Activated CD8-positive, alpha-beta memory T cell treated with anti-CD3 and anti-CD28 coated beads for 4 hours (primary cell): Measurements from ENCODE around the gene CIDEA.

Experiments used
- DNase-seq, 2 donors: peaks; one replicate each; pipeline ENCODE4 v3.0.0-alpha.2; 2020; ENCODE audit warnings: low read depth in 2 of 2

Gene CIDEA

GRCh38 chr18:12301263-12302005 lies 47.3 kb downstream of the CIDEA start:
- no peak for DNase-seq

- no peak for DNase-seq
Observed at GRCh38 chr18:12302391-12303147, 48.4 kb downstream of the CIDEA start.

DNA sequence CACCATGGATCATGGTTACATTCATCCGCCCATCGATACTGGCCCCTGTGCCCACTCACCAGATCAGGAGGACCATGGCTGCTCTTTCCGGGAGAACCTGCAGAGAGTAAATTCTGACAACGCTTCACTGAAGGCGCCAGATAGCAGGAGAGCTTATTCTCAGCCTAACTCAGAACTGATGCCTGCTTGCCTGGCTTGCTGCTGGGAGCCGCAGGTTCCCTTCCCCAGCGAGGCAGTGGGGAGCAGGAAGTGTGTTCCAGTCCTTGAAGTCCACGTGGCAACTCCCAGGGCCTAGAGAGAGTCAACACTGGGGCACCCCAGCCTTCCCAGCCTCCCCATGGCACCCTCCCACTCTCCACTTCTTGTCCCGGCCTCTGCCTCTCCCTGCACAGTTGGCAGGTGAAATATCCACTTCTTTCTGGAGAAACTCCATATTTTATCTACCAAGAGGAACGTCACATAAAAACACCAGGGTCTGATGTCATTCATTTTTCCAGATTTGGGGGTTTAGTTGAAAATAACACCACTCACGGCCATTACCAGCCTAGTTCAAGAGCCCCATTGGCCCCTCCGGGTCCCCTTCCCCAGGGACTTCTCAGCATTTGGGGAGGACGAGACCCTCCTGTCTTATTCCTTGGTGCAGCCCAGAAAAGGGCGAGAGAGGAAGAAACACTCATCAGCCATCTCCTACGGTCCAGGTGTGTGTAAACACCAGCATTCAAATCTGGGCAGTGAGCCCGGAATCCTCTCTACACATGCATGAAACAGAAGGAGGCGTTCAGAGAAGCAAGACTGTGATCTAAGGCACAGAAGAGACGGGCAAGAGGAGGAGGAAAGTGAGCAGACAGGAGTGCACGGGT lies 50.4 kb downstream of the CIDEA start:
- no peak for DNase-seq

DNA sequence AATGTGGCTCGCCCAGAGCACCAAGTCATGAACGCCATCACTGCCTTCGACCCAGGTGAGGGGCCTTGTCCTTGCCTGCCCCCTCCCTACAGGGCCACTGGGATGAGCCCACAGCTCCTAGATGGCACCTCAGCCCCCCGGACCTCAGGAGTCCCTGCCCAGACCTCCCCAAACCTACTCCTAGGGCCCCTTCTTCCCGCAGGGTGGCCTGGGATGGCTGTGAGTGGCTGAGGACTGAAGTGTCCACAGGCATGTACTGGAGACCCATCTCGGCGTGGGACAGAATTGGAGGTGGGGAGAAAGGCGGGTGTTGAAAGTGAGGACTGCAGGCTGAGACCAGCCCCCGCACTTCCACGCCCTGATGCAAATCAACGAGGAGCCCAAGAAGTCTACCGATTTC lies 51.0 kb downstream of the CIDEA start:
- no peak for DNase-seq

GRCh38 chr18:12305930-12306629 lies 51.9 kb downstream of the CIDEA start:
- no peak for DNase-seq

GRCh38 chr18:12306752-12307700 lies 52.9 kb downstream of the CIDEA start:
- DNase-seq = no peak

GRCh38 chr18:12307701-12308385 lies 53.7 kb downstream of the CIDEA start, which contains the start of gene TUBB6:
TSS of gene TUBB6 (plus strand) at chr18:12308241. CDS start at chr18:12308293, 52 bp downstream.
- DNase-seq = no peak

- no peak for DNase-seq
Observed at GRCh38 chr18:12308386-12309100, 54.4 kb downstream of the CIDEA start.

- DNase-seq = no peak
Observed at GRCh38 chr18:12309683-12310198, 55.6 kb downstream of the CIDEA start.

DNA sequence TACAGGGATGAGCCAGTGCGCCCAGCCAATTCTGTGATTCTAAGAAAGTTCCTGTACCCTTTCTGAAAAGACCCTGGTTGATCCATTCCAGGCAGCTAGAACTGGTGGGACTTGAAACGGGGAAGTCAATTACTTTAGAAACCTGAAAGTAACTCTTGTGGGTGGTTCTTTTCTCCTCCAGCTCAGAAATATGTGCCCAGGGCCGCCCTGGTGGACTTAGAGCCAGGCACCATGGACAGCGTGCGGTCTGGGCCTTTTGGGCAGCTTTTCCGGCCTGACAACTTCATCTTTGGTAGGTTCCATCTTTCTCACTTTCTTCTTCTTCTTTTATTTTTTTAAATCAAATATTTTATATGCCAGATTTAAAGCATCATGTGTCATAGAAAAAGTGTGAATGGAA lies 56.6 kb downstream of the CIDEA start:
- DNase-seq = no peak

DNA sequence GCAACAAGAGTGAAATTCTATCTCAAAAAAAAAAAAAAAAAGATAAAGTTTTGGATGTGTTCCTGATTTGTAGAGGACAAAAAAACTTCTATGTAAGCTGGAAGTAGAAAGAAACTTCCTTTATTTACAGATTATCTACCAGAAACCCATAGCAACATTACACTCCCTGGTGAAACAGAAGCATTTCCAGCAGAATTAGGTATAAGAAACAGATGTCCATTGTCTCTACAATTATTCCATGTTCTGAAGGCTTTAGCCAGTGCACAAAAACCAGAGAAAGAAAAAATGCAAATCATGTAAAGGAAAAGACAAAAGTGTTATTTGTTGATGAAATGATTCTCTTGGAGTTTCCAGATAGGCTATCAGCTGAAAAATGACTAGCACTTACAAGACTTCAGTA lies 58.8 kb downstream of the CIDEA start:
- no peak for DNase-seq

DNA sequence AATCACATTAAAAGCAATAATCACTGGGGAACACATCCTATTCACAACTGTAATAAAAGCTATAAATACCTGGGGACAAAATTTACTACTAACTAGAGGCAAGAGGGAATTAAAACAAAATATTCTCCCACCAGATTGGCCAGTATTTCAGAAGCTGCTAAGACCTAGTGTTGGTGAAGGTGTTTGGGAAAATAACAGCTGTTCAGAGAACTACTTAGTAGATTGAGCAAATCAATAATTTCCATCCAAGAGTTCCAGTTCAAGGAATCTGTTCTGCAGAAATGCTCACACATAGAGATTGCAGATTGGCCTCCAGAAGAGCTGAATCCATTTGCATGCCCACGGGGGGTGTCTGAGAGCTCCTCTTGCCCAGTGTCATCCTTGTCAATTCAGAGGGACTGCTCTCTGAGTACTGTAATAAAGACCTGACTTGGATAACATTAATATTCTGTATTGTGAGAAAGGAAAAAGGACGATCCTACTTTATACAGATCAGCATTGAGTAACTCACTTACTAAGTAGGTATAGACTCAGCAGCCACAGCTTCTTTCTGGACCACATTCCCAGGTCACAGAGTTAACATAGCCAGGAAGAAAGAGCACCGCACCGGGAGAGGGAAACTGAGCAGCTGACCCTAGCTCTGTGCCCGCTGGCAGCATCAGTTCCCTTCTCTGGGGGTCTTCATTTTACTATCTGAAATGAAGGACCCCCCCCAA lies 59.5 kb downstream of the CIDEA start:
- DNase-seq = no peak

- no peak for DNase-seq
Observed at GRCh38 chr18:12314591-12315305, 60.6 kb downstream of the CIDEA start.

- no peak for DNase-seq
Observed at GRCh38 chr18:12315490-12315889, 61.3 kb downstream of the CIDEA start.

DNA sequence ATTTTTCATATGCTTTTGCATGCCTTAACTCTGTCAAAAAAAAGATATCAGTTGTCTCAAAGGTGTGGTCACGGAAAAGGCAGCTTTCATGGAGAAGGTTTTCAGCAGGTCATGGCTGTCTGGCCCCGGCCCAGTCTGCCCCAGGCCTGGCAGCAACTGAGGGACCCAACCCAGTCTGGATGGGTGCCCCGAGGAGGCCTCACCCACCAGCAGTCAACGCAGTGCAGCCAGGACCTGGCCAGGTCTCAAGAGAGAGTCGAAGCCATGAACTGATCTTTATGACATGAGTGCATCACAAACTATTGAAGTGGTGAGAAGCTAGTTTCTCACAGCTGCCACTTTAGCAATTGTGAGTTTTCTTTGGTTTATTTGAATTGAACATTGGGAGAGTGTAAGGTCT lies 61.8 kb downstream of the CIDEA start:
- DNase-seq = no peak

DNA sequence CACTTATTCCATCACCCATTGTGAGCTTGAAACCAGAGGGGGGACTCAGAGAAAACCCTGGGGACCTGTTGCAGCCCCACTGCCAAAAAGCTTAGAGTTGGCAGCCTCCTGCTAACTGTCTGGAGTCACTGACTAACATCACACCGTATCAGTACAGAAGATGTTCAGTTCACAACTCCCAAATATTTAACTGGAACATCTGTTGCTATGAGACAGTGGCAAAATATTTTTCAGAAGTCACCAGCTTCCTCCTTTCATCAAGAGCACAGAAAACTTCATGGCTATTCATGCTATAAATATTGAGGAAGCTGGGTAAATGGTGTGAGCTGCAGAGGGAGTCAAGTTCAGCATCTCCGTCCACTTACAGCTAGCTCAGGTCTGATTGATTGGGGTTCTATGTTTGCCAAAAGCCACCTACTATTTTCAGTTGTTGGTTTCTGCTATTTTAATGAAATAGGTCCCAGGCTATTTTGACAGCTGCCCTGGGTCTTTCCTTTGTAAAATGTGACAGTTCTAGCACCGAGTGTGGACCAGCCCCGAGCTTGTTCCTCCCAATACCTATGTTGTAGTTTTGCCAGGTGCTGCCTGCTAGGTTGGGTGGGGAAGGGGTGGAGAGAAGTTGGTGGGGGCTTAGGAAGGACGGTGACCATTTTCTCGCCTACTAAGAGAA lies 63.6 kb downstream of the CIDEA start:
- DNase-seq = no peak

- no peak for DNase-seq
Observed at GRCh38 chr18:12318334-12318697, 64.2 kb downstream of the CIDEA start.
